HG03521 (cell line): ENCODE measurements around the gene UNK.

Experiments
- ATAC-seq: cut with Tn5 transposase; IDR thresholded peaks from one replicate; pipeline ENCODE4 v1.9.1; 2021; ENCODE audit warnings: mild to moderate bottlenecking, moderate library complexity; ENCODE audit not compliant: unreplicated experiment

The UNK gene

DNA sequence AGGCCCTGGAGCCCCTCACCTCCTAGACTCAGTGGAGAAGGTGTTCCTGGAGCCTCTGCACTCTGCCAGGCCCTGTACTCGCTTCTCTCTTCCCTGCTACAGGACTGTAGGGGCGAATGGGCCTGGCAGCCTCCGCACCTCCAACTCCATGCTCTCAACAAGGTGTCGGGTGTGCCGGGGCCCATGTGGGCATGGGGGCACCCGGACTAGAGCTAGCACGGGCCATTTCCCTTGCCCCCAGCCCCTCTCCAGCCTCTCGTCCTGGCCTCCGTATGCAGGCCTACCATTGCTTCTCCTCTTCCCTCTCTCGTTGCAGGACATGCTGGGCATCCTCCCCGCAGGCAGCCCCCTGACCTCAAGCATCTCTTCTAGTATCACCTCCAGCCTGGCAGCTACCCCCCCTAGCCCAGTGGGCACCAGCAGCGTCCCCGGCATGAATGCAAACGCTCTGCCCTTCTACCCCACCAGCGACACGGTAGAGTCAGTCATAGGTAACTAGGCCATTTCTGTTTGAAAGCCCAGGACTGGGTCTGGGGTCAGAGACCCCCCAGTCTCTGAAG, 33.8 kb downstream of the UNK start:
- ATAC-seq, result no peak

DNA sequence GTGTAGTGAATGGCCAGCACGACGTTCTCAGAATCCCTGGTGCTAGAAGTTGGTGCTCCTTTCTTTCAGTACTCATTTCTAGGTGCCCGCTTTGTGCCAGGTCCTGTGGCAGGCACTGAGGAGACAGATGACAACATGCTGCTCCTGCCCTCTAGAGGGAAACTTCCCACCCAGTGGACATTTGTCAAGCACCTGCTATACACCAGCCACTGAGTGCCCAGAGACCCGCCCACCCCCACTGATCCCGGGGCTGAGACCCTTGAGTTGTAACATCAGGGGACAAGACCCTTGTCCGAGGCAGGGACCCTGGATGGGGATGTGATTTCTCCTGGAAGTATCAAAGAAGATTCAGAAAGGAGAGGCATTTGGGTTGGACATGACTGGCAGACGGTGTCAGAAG, 34.5 kb downstream of the UNK start:
- no peak for ATAC-seq

DNA sequence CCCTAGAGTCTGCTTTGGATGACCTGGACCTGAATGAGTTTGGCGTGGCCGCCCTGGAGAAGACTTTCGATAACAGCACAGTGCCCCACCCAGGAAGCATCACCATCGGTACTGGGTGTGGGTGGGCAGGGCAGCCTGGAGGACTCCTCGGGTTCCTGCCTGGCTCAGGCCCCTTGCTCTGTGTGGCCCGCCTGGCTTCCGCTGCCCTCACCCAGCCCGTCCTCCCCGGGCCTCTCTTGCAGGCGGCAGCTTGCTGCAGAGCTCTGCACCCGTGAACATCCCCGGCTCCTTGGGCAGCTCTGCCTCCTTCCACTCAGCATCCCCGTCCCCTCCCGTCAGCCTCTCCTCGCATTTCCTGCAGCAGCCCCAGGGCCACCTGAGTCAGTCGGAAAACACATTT, 35.1 kb downstream of the UNK start:
- no peak for ATAC-seq

DNA sequence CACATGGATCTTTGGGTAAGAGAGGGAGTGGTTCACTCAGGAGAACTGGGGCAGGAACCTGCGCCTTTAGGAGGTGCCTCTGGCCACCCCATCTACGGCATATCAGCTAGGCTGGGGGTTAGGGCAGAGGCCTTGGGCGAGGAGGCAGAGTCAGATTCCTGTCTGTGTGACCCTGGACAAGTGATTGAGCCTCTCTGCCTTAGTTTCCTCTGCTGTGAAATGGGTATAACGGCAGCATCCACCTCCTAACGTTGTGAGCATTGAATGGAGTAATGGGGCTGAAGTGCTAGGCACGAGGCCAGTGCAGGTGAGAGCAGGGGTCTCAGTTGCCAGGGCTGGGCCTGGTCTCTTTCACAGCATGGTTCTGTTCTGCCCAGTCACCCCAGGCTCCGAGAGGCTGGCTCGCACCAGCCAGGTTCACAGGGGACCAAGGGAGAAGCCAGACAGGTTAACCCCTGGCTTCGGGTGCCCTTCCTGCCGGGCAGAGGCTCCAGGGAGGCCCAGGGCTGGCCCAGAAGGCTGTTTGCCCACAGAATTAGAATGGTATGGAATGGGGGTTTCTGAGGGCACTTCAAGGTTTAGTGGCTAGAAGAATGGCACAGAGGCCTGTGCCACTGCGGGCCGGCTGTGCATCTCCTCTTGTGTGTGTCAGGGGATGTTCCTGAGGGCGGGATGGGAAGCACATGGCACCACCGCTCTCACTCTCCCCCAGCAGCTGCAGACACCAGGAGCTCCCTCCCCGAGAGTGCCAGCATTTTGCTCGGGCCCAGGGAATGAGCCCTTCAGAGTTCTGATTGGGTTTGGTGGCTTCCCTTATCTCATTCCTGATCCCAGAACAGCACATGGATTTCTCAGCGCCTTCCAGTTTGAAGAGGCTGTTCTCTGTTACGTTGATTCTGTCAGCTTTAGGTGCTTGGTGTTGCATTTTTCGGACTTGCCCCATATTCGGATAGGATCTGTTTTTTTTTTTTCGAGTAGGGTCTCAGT, 35.8 kb downstream of the UNK start:
- no peak for ATAC-seq

DNA sequence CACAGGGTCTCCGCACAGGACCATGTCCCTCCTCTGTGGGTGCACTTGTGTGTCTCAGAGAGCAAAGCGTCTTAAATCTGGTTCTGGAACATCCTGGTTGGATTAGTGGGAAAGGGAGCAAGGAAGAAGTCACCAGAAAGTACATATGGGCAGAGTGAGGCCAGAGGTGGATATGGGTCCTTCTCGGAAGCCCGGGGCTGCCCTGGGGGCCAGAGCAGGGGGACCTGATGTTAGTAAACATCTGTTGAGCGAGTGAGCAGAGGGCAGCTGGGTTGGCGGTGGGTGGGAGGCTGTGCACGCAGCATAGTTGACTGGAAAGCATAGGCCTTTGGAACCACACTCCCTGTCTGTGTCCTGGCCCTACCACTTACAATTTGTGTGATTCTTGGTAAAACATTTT, 36.9 kb downstream of the UNK start:
- ATAC-seq, result no peak

DNA sequence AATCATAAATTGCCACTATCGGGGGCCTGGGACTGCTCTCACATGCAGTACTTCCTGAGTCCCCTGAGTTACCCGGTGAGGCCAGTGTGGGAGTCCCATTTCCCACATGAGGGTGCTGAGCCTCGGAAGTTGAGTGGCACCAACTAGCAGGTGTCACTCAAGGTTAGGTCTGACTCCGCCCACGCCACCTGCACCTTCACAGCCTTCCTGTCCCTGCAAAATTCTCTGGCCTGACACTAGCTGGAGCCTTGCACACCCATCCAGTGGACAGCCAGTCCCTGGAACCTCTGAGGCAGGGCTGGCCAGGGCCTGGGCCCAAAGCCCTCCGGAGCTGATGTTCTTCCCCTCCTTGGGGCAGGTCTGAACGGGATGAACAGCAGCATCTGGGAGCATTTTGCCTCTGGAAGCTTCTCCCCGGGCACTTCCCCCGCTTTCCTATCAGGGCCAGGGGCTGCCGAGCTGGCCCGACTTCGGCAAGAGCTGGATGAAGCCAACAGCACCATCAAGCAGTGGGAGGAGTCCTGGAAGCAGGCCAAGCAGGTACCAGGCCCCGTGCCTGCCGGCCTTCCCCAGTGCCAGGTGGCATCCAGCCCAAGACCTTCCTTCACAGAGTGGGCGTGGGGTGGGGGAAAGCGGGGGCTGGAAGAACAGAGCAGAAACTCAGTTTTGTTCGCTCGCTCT, 37.7 kb downstream of the UNK start:
- no peak for ATAC-seq

DNA sequence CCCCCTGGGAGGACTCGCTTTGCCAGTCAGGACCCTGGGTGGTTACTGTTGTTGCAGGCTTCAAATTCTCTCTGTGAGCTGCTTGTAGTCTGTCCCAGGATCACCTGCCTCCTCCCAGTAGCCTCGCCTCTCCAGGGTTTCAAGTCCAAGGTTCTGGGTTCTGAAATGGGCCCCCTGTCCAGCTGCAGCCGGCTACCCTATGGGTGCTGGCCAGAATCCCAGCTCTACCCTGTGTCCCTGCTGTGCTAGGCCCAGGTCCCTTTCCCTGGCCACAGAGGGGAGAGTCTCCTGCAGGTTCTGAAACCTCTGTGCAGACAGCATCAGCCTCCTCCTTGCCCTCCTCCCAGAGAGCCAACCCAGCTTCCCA, 38.2 kb downstream of the UNK start:
- no peak for ATAC-seq

DNA sequence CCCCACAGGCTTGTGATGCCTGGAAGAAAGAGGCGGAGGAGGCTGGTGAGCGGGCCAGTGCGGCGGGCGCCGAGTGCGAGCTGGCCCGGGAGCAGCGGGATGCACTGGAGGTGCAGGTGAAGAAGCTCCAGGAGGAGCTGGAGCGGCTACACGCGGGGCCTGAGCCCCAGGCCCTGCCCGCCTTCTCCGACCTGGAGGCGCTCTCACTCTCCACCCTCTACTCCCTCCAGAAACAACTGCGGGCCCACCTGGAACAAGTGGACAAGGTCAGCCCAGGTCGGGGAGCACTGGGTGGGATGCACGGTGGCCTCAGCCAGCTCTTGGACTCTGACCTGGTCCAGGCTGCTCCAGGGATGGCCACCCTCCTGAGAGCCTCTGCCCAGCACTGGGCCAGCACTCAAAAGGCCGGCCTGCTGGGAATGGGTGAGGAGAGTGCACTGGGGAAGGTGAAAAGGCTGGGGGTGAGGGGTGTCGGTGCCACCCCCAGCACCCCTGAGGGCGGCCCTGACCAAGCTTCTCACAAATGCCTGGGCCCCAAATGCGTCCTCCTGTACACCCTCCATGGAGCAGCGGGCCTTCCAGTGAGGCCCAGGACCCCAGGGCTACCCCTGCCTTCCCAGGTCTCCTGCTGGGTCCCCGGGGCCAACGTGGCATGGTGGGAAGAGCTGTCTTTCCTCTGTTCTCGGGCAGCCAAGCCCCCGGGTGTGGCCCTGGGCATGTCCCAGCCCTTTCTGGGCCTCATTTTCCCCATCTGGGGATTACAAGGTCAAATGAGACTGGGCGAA, 38.8 kb downstream of the UNK start:
- ATAC-seq, result no peak

DNA sequence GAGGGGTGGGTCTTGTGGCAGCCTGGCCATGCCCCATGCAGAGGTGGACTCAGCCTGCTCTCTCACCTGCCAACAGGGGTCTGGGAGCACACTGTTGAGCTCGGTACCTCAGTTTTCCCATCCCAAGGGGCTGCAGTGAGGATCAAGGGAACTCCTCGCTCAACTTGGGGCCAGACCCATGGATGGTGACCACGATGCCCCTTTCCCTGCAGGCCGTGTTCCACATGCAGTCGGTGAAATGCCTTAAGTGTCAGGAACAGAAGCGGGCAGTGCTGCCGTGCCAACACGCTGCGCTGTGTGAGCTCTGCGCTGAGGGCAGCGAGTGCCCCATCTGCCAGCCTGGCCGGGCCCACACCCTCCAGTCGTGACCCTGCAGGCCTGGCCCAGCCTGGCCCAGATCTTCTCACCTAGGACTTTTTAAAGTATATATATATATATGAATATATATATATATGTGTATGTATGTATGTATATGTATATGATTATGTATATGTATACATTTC, 39.5 kb downstream of the UNK start:
- no peak for ATAC-seq

DNA sequence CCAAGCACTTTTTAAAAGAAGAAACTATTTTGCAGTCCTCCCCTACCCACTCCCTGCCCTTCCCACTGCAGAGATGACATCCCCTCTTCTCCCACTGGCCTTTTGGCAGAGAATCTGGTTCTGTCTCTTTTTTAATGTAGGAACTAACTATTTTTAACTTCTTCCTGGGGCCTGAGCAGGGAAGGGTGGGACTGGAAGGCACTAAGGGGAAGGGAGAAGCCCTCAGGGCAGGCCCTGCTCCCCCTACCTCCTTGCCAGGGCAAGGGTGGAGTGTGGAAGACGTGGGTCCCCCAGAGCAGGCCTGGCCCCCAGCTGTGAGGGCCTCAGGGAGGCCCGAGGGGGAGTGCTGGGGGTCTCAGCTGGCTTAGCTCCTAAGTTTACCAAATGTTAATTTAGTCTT, 40.1 kb downstream of the UNK start:
- no peak for ATAC-seq

DNA sequence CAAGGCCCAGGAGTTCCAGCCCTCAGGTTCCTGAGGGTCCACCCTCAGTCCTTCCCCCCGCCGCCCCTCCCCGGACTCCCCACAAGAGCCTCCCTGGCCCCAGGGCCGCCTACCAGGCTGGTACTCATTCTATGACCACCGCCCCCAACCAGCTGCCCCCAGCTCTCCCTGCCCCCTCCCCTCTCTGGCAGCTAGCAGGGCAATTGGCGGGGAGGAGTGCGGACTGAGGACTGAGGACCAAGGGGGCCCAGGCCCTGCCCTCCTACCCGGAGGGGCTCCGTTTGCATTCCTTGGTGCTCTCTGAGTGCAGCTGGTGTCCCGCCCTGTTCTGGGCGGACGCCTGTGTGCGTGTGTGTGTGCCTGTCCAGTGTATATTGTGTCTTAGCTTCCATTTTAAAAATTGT, 40.5 kb downstream of the UNK start:
- ATAC-seq, result no peak

DNA sequence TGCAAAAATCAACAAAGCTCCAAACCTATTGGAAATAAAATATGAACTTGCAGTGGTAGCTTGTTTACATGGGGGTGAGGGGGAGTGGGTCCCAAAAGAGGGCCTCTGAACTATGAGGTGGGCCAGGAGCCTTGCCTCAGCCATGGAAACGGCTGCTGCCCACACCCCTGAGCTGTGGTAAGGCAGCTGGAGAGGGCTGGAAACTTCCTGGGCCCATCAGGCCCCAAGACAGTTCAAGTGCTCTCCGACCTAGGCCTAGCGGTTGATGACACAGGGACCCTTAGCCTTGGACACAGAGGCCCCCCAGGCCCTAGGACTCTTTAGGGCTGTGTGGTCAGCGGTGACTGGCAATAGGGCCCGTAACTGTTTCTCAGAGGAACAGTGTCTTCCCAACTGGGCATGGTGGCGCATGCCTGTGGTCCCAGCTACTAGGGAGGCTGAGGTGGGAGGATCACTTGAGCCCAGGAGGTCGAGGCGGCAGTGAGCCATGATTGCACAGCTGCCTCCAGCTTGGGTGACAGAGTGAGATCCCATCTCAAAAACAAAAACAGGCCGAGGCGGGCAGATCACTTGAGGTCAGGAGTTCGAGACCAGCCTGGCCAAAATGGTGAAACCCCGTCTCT, 41.3 kb downstream of the UNK start:
- no peak for ATAC-seq

DNA sequence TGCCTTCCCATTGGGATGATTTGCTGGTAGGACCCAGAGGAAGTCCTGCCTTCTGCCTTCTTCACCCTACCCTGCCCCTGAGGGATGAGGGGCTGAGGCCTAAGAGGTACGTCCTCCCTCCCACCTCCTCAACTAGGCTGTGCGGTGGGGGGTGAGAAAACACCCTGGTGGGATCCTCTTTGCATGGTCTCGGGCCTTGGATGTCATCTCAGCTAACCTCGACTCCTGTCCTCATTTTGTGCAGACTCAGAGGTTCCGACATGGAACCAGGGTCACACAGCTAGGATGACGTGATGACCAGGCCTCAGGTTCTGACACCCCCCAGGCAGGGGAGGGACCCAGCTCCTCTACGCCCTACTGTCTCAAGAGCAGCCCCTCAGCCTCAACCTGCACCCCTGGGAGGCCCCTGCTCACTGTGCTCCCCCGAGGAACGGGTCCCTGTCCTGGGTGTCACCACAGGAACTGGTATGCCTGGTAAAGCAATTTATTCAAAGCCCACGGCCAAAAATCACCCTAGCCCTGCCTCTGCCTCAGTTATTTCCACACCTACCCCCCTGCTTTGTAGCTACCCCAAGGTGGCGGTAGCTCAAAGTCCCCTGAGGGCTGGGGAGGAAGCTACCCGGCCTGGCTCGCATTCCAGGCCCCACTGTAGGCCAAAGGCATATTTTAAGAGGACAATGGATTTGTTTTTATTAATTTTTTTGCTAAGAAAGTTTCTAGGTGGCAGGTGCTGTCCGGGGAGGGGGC, 42.1 kb downstream of the UNK start:
- no peak for ATAC-seq

DNA sequence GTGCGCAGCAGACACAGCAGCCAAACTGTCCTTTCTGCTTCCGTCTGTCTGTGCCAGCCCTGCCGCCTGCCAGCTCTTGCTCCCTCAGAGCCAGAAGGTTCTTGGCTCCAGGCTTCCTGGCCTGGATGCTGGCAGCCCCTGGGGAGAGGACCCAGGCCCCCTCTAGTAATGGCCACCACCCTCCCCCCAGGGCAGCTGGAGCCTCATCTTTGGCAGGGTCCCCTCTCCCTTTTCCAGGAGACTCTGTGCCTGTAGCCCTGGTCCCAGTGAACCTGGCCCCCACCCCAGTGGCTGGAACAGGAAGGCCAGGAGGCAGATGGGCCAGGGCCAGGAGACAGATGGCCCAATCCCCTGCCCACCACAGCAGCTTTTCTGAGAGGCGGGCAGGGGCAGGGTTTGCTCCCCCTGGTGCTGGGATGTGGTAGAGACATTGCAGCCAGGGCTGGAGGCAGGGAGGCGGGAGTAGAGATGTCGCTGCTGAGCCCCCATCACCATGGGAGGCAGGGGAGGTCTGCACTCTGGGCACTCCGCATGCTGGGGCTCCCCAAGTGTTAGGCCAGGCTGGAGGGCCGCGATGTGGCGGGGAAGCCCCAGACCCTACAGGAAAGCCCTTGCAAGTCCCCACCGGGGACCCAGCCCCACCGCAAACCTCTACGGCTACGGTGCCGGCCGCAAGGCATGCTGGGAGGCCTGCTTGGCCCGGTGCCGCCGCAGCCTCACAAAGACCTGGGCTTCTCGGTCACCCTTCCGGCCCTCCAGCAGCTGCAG, 42.9 kb downstream of the UNK start:
- no peak for ATAC-seq

DNA sequence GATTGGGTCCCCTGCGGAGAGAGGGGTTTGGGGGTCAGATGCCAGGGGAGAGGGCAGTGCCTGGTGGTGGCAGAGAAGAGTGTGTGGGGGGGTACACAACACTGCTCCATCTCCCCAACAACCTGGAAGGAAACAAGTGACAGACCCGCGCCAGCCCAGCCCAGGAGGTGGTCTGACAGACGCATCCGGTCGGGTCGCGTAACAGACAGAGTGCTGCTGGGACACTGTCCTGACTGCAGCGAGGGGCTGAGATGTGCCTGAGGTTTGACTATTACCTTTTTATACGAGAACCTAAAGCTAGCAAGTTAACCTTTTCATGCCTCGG, 43.4 kb downstream of the UNK start:
- ATAC-seq, result no peak

DNA sequence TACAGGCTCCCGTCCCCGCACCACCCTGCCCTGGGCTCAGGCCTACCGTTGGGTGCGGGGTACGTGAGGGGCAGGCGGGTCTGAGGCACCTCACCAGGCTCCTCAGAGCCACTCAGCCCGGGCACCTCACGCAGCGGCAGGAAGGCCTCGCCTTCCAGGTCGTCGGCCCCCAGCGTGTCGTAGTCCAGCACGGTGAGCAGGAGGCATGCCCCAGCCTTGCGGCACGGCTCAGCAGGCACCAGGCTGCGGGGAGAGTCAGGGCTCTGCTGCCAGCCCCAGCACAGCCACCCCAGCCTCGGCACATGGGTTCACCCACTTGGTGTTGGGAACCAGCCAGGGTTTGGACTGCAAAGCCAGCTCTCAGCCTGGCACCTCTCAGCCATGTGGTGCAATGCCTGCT, 44.1 kb downstream of the UNK start:
- no peak for ATAC-seq

DNA sequence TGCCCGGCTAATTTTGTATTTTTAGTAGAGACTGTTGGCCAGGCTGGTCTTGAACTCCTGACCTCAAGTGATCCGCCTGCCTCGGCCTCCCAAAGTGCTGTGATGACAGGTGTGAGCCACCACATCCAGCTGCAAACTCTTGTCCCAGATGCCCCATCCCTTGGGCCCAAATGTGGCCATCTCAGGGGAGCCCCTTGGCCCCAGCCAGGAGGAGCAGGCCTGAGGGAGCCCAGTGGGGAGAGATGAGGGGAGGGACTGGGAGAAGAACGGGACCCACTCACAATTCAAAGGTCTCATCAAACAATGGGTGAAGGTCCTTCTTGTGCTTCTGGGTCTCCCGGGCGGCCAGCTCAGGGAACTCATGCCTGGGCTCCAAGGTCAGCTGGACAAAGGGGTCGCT, 45.1 kb downstream of the UNK start:
- no peak for ATAC-seq

DNA sequence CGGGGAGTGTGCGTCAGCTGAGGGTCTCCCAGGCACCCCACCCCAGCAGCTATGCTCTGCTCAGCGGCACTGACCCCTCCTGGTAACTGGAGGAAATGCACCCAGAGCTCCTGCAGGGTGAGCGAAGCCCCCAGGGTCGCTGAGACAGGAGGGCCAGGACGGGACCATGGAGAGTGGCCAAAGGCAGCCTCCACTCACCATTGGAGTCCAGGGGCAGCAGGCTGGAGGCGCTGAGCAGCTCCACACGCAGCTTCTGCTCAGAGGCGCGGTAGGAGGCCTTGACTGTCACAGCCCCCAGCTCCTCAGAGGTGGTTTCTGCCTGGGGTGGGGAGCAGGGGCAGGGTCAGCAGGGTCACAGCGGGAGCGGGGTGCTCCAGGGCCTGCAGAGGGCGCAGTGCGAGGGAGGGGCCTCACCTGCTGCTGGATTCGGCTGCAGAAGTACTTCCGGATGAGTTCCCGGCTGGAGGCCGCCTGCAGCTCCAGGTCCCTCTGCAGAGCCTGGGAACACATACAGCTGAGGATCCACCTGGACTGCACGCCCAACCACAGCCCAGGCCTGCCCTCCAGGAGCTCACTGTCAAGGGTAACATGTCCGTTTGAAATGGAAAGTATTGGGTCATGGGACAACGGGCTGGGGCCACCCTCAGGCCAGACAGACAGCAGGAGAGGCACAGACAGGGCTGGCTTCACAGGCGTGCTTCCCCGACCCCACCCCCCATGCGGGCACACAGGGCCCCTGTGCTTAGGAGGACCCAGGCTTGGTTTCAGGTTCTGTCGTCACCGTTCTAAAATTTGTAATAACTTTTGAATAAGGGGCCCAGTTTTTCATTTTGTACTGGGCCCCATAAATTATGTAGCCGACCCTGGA, 45.8 kb downstream of the UNK start:
- no peak for ATAC-seq
